Calu3 (cell line): ENCODE measurements around the gene RAD23B. TPM values are rescaled to one million over a fixed set of nuclear protein-coding genes. Genes with fewer than 3 reads are reported as not detected.
A peak's percentile ranks its signal among the peaks of the same experiment; 100 is the strongest.

Experiments
- Bru-seq: library from RNA; stranded (reverse); fragments of 400-500 nt; gene quantifications from one replicate; lab custom pipeline; 2021; lab: Mats Ljungman, UMichigan
- BruChase-seq, 2 experiments: library from RNA; stranded (reverse); fragments of 400-500 nt; gene quantifications; one replicate each; lab custom pipeline; 2021; lab: Mats Ljungman, UMichigan
- BruUV-seq: library from RNA; stranded (reverse); fragments of 400-500 nt; replicated peaks from 2 replicates; lab custom pipeline; 2021; lab: Mats Ljungman, UMichigan
- CTCF ChIA-PET: fragments of 300-600 bp; sonication (Branson Sonifier 250); formaldehyde crosslinking; loops from one replicate; lab custom pipeline; 2022; ENCODE audit warnings: antibody characterized with exemption; lab: Charles Lee
- DNase-seq: peaks from one replicate; pipeline ENCODE4 v3.0.0; 2022
- H3K27ac Mint-ChIP-seq: one replicate; pipeline ENCODE4 v1.8.0; 2022; ENCODE audit warnings: mixed read lengths; ENCODE audit not compliant: unreplicated experiment
- H3K27me3 Mint-ChIP-seq: one replicate; pipeline ENCODE4 v1.8.0; 2022; ENCODE audit warnings: mixed read lengths; ENCODE audit not compliant: unreplicated experiment
- H3K36me3 Mint-ChIP-seq: one replicate; pipeline ENCODE4 v1.8.0; 2022; ENCODE audit warnings: mild to moderate bottlenecking, moderate library complexity, mixed read lengths; ENCODE audit not compliant: insufficient read depth, unreplicated experiment
- H3K4me1 Mint-ChIP-seq: one replicate; pipeline ENCODE4 v1.8.0; 2022; ENCODE audit warnings: mild to moderate bottlenecking, low read depth, mixed read lengths; ENCODE audit not compliant: unreplicated experiment
- H3K4me3 Mint-ChIP-seq: one replicate; pipeline ENCODE4 v1.8.0; 2022; ENCODE audit warnings: mild to moderate bottlenecking, low read depth, moderate library complexity, mixed read lengths; ENCODE audit not compliant: unreplicated experiment
- H3K9me3 Mint-ChIP-seq: one replicate; pipeline ENCODE4 v1.8.0; 2022; ENCODE audit warnings: low read depth, mixed read lengths; ENCODE audit not compliant: unreplicated experiment
- intact Hi-C: fragments of 100-400 bp; cut with micrococcal nuclease; formaldehyde crosslinking; loops from one replicate; pipeline ENCODE4 v1.10.0; 2022; ENCODE audit not compliant: unreplicated experiment
- long read RNA-seq: library from polyadenylated mRNA; stranded (forward); transcript quantifications from one replicate; pipeline ENCODE4 v2.0.0, GENCODE V29; 2022
- total RNA-seq: library from RNA; stranded (reverse); gene quantifications from 2 replicates; pipeline ENCODE4 v1.2.3, GENCODE V29; 2022
- TF ChIP-seq, protein P1 (sequence below): fragments of 200-600 bp; IDR thresholded peaks from one replicate; pipeline ENCODE4 v1.8.0; 2022; ENCODE audit warnings: antibody characterized with exemption; ENCODE audit not compliant: unreplicated experiment

The RAD23B gene
- total RNA-seq (82.3 and 97.8 TPM in 2 replicates), Bru-seq, nascent RNA (percentile 95 among the genes with signal in this experiment), BruChase-seq, experiment 1, labeled RNA remaining after a 6-hour chase (percentile 95 among the genes with signal in this experiment), BruChase-seq, experiment 2, labeled RNA remaining after a 2-hour chase (percentile 92 among the genes with signal in this experiment)
- long read RNA-seq, partial matches to known transcripts = 3 of 21 reads
- long read RNA-seq, other reads (novel, unspliced or antisense) = 18 of 21 reads

DNA sequence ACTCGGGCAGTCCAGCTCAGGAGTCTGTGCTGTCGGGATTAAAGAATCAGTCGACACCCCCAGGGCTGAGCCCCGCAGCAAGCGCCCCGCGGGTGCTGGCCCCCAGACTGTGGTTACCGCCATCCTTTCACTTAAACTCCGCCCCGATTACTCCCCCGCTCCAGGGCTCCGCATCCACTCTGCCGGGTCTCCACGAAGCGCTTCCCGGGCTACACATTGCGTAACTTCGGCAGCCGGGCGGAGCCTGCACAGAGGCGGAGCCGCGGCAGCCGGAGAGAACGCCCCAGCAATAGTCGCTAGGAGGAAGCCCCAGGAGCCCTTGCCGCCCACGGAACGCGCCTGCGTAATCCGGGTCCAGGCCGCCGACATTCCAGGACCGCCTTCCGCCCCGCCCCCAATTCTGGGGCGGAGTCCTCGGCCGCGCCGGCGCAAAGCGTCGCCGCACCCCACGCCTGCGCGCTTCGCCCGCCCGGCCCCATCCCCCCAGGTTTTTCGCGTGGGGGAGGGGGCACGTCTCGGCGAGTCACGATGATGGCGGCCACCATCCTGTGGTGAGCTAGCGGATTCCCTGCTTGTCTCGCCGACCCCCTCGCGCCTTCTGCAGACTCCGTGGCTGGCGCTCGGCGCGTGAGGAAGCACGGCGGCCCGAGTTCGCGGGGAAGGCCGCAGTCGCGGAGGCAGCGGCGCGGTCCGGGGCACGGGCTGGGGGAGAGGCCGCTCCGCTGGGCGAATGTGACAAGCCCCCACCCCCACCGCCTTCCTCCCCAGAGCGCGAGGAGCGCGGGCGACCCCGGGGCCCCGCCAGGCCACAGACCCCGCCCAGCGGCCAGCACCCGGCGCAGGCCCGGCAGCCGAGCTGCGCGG, at the start of gene RAD23B:
Gene RAD23B, plus strand, starts transcription at position 521 of the 864 bp plus-strand sequence. CDS start 351 bp downstream, outside the sequence.
- peak within 1 kb of the TSS; percentile 94 for H3K4me3 Mint-ChIP-seq
- H3K9me3 Mint-ChIP-seq = no peaks in the 10 kb centered on the region
- CTCF ChIA-PET = no interaction called here
- DNase-seq = peak; percentile 96
- peaks cover 26% of the 10 kb centered on the region for H3K4me1 Mint-ChIP-seq
- TF ChIP-seq, protein P1, sequence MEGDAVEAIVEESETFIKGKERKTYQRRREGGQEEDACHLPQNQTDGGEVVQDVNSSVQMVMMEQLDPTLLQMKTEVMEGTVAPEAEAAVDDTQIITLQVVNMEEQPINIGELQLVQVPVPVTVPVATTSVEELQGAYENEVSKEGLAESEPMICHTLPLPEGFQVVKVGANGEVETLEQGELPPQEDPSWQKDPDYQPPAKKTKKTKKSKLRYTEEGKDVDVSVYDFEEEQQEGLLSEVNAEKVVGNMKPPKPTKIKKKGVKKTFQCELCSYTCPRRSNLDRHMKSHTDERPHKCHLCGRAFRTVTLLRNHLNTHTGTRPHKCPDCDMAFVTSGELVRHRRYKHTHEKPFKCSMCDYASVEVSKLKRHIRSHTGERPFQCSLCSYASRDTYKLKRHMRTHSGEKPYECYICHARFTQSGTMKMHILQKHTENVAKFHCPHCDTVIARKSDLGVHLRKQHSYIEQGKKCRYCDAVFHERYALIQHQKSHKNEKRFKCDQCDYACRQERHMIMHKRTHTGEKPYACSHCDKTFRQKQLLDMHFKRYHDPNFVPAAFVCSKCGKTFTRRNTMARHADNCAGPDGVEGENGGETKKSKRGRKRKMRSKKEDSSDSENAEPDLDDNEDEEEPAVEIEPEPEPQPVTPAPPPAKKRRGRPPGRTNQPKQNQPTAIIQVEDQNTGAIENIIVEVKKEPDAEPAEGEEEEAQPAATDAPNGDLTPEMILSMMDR = no peak
- H3K36me3 Mint-ChIP-seq = peaks cover 42% of the 10 kb centered on the region
- intact Hi-C loops = no loop called here
- no TSS peak for BruUV-seq
- H3K27me3 Mint-ChIP-seq = no peaks in the 10 kb centered on the region
- H3K27ac Mint-ChIP-seq = peak within 1 kb of the TSS; percentile 60

DNA sequence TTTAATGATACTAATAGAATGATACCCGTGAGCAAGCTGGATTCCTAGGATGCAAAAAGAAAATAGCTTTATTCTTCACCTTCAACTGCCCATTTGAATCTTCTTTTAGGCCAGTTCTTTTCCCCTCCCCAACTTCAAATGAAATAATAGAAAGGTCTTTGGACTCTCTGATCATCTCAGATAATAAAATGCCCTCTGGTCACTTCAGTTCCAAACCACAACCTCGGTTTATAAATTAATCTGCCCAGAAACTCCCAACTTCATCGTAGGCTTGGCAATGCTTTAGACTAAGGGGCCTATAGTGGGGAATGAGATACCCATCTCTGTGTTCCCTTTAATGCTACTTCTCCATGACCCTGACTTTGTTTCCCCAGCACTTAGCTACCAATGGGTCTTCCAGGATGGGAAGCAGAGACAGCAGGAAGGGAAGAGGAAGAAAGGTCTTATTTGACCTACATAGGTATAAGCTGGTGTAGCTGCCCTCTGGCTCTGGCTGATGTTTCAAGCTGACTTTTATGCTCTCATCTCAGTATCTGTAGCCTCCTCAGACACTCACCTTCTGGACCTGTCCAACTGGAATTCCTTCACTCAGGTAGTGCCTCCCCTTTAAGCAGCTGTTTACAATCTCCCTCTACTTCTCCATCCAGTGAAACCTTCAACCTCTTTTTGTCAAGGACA, 47.2 kb upstream of the RAD23B start:
- no peak for DNase-seq
- BruUV-seq = no TSS peak
- no peaks in the 10 kb centered on the region for H3K27me3 Mint-ChIP-seq
- TF ChIP-seq, protein P1 = no peak
- H3K27ac Mint-ChIP-seq = no peak overlapping the region
- H3K4me1 Mint-ChIP-seq = peaks cover 3% of the 10 kb centered on the region
- H3K9me3 Mint-ChIP-seq = no peaks in the 10 kb centered on the region
- intact Hi-C loops = no loop called here
- CTCF ChIA-PET = no interaction called here
- no peak overlapping the region for H3K4me3 Mint-ChIP-seq
- H3K36me3 Mint-ChIP-seq = no peaks in the 10 kb centered on the region

GRCh38 chr9:107237873-107238272, 45.2 kb upstream of the RAD23B start:
- no peak overlapping the region for H3K27ac Mint-ChIP-seq
- TF ChIP-seq, protein P1 = no peak
- H3K4me1 Mint-ChIP-seq = peaks cover 21% of the 10 kb centered on the region
- DNase-seq = no peak
- no peaks in the 10 kb centered on the region for H3K9me3 Mint-ChIP-seq
- no peak overlapping the region for H3K4me3 Mint-ChIP-seq
- no peaks in the 10 kb centered on the region for H3K27me3 Mint-ChIP-seq
- BruUV-seq = no TSS peak
- CTCF ChIA-PET = no interaction called here
- no peaks in the 10 kb centered on the region for H3K36me3 Mint-ChIP-seq
- intact Hi-C loops = no loop called here

DNA sequence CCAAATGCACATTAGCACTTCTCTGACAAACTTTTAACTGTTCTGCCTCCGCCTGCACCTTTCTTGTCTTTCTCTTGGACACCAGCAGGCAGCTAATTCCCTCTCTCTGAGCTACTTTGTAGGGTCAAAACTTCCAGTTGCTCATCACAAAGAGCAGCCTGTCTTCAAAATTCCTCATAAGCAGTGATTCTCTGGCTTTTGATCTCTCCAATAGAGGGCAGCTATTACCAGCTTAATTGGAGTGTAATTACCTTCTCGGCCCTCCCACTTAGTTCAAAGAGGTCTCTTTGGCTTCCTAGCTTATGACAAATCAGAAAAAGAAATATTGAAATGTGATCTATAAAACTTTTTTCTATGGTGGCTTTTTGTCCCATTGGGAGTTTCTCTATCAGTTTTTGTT, 43.6 kb upstream of the RAD23B start:
- TF ChIP-seq, protein P1 = no peak
- H3K9me3 Mint-ChIP-seq = no peaks in the 10 kb centered on the region
- H3K4me3 Mint-ChIP-seq = no peak overlapping the region
- intact Hi-C loops = no loop called here
- no peaks in the 10 kb centered on the region for H3K27me3 Mint-ChIP-seq
- no peak overlapping the region for H3K27ac Mint-ChIP-seq
- H3K4me1 Mint-ChIP-seq = peaks cover 33% of the 10 kb centered on the region
- peaks cover 8% of the 10 kb centered on the region for H3K36me3 Mint-ChIP-seq
- no TSS peak for BruUV-seq
- no peak for DNase-seq
- CTCF ChIA-PET = interaction anchor here (0.6 to 1.2 kb wide), 6 partner anchors 10 to 1358 kb away, joined by 3 to 11 read pairs (median 4); no protein-coding TSS in a partner anchor
